Right lobe of liver (tissue), 4 donors: ENCODE data around the gene NACC1.

Source experiments
- CTCF ChIP-seq, 4 donors: fragments of 200-600 bp in 3 of 4; fragments of 450-650 bp in 1 of 4; IDR thresholded peaks; one replicate each; pipeline versions ENCODE4 v1.5.1 to v1.8.0; 2016 to 2022; ENCODE audit warnings: antibody characterized with exemption in 4 of 4, mild to moderate bottlenecking in 2 of 4
- POLR2A ChIP-seq: fragments of 450-650 bp; IDR thresholded peaks from one replicate; pipeline ENCODE4 v1.6.1; 2017; ENCODE audit warnings: antibody characterized with exemption, mild to moderate bottlenecking
- donor health status: DM: no; HTN: no; CAD: no.
- donor health status: DM: no; HTN: no; CAD: no.
- donor health status: DM: no; HTN: yes; CAD: no.

GRCh38 chr19:13152974-13153568, 35.0 kb downstream of the NACC1 start:
- TF ChIP-seq CTCF (IDR thresholded peaks at IDR 0.05) (peak in 1 of 4 donors; percentile 24), POLR2A (peak; percentile 100)
